CD4-positive, alpha-beta T cell treated with Interferon alpha-2 for 1 hour (primary cell): ENCODE measurements around the gene EPHB1.

Experiments
- DNase-seq, 2 donors: peaks; one replicate each; pipeline ENCODE4 v3.0.0-alpha.2; 2020 to 2022

EPHB1 gene

GRCh38 chr3:134794950-134795745 lies at the start of gene EPHB1:
Gene EPHB1, plus strand, starts transcription at chr3:134795260.
- peak; percentile 52 to 54 for DNase-seq

GRCh38 chr3:134748698-134749097 lies 46.4 kb upstream of the EPHB1 start:
- no peak for DNase-seq

DNA sequence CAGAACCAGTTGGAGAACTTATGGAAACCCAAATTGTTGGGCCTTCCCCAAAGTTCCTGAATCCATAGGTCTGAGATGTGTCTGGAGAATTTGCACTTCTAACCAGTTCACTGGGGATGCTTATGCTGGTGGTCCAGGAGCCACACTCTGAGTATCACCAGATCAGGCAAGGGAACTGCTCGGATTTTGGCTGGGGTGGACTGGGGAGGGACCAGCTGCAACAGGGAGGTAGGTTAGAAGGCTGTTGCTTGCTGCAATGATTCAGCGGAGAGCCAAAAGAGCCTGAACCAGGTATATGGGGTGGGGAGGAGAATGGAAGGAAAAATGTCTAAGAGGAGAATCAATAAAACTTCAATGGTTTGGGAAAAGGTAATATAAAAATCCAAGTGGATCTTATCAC lies 45.9 kb upstream of the EPHB1 start:
- DNase-seq, result no peak

DNA sequence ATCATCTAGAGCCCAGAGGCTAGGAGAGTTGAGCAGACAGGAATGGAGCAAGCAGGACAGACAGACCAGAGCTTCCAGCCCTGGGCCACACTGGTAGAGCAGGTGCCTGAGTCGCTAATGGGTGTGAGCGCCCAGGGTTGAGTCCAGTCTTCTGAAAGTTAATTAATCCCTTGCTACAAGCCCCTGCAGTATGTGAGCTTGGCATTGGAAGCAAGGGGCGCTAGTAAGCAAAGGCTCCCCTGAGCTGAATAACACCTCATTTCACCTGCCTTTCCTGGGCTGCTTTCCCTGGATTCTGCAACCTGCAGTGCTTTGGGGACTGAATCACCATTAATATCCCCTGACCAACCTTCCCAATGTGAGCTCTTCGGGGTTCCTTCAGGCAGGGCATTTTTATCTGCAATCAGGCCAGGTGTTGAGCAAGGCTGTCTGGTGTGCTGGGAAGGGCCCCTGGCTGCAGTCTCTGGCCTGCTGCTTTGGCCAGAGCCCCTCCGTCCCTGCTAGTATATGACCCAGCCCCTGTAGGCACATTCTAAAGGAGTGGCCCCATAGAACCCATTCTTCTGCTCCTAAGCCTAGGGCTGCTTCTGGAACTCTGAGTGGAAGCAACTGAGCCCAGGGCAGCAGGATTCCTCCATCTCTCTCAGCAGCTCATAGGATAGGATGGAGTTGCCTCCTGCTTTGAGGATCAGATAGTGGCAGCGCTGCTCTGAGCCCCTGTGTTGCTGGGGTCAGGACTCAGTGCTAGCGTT lies 45.1 kb upstream of the EPHB1 start:
- no peak for DNase-seq

GRCh38 chr3:134751831-134752230 lies 43.2 kb upstream of the EPHB1 start:
- DNase-seq, result no peak

DNA sequence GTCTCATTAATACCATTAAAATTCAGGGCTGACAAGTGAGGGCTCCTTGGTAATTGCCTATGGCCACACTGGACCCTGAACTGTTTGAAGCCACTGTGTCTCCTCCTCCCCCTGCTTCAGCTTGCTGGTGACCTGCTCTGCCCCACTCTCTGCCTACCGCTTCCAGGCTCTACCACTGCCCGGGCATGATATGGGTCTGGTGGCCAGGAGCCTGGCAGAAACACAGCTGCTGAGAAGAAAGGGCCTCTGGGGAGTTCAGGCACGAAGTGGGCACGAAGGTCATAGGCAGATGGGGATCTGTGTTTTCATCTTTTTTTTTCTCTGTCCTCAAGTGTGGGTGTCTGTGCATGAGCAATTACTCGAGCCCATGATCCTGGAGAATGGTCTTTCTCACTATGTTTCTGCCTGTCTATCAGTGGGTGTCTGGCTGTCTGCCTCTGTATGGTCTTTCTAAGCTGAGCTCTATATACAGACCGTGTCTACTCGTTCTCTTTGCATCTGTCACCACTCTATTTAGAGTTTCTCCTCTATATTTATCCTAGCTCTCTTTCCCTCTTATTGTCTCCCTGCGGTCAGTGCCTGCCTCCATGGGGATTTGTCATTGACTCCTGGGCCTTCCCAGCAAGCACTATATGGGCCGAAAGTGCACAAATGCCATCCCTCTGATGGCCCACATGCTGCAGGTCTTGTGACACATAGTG lies 42.1 kb upstream of the EPHB1 start:
- DNase-seq, result no peak

GRCh38 chr3:134753999-134754742 lies 40.9 kb upstream of the EPHB1 start:
- DNase-seq, result no peak

DNA sequence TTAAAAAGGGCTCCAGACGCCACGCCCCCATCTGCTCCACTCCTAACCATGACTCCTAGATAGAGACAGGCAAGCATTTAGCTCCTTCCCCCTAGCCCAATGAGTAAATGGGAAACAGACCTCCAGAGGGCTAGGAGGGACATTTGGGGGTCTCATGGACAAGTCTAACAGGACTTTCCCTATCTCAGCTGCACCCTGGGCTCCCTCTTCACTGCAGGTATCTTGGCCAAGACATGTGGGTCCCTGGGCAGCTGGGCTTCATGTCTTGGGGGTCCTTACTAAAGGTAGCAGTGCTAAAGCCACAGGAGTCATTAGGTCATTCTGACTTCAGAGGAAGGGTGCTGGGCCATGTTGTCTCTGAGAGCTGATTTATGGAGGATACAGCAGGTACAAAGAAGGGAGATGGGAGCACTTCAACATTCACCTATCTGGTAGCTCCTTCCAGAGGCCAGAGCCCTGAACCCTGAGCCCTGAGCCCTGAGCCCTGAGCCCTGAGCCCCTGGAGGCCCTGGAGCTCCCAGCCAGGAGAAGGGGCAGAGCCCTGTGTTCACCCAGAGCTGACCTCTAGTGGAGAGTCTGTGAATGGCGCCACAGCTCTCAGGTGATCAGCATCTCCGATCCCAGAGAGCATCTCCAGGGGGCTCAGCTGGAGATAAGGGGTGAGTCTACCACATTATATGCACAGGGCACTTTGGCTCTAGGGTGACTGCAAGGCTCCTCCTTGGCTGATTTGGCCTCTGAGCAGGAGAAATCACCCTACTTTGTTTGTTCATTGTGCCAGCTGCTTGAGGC lies 40.1 kb upstream of the EPHB1 start:
- peak in 1 of 2 donors; percentile 13 for DNase-seq

- DNase-seq, result no peak
Observed at GRCh38 chr3:134755821-134756220, 39.2 kb upstream of the EPHB1 start.

DNA sequence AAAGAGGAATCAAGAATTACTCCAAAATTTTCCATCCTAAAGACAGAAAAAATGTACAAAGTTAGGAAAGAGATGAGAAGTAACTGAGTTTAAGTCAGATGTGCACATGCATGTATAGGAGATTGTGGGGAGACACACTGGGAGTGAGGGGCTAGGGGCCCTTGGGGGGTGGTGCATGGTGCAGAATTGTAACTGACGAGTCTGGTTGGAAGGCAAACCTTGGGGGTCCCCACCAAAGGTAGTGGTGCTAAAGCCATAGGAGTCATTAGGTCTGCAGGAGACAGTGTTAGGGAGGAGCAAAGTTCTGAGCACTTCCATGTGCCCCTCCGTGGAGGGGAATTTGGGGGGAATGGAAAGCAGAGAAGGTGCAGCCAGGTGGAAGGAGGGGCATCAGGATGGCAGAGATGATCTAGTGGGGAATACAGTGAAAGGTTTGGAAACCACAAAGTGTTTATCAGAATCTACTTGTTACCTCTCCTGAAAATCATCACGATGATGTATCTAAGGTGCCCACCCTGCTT lies 37.5 kb upstream of the EPHB1 start:
- DNase-seq, result no peak

GRCh38 chr3:134761213-134761612 lies 33.8 kb upstream of the EPHB1 start:
- no peak for DNase-seq

GRCh38 chr3:134762016-134762415 lies 33.0 kb upstream of the EPHB1 start:
- DNase-seq, result no peak

- no peak for DNase-seq
Observed at GRCh38 chr3:134765468-134765867, 29.6 kb upstream of the EPHB1 start.

GRCh38 chr3:134766290-134766689 lies 28.8 kb upstream of the EPHB1 start:
- DNase-seq, result no peak

- DNase-seq, result no peak
Observed at GRCh38 chr3:134768116-134768515, 26.9 kb upstream of the EPHB1 start.

- DNase-seq, result no peak
Observed at GRCh38 chr3:134768837-134769236, 26.2 kb upstream of the EPHB1 start.

DNA sequence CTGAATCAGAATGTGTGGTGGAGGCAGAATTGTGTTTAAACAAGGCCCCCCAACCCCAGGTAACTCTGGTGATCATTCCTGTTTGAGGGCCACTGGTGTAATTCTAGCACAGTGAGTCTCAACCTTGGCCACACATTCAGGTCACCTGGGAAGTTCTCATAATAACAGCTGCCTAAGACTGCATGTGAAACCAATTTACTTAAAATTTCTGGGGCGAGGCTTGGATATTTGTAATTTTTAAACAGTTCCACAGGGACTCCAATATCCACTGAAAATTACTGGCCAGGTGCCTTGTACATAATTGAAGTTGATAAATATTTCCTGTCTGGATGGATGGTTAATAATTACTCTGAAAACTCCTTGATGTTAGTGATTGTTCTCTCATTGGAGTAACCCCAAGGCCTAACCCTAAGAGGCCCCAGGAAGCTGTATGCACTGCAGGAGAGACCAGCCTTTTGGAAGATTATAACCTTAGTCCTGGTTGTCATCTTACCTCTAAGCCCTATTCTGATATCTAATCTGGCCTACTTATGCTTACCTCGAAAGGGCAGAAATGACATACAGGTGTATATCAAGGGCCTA lies 25.7 kb upstream of the EPHB1 start:
- no peak for DNase-seq

- DNase-seq, result no peak
Observed at GRCh38 chr3:134772011-134772410, 23.0 kb upstream of the EPHB1 start.

DNA sequence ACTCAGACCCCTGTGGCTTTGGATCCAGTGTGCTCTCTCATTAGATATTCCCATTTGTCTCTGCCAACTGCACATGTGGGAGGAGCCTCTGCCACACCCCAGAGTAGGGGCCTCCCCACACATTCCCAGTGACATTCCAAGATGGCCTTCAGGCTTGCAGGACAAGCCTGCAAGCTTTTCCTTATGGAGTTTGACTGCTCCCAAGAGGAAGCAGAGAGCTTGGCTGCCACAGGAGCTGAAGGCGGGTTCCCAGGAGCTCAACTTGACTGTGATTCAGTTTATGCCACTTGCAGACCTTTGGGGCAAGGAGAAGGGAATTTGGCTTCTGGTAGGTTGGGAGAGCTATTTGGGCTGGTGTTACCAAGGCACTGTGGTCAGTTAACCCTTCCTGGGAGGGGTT lies 22.5 kb upstream of the EPHB1 start:
- DNase-seq, result no peak

GRCh38 chr3:134775831-134776230 lies 19.2 kb upstream of the EPHB1 start:
- no peak for DNase-seq

DNA sequence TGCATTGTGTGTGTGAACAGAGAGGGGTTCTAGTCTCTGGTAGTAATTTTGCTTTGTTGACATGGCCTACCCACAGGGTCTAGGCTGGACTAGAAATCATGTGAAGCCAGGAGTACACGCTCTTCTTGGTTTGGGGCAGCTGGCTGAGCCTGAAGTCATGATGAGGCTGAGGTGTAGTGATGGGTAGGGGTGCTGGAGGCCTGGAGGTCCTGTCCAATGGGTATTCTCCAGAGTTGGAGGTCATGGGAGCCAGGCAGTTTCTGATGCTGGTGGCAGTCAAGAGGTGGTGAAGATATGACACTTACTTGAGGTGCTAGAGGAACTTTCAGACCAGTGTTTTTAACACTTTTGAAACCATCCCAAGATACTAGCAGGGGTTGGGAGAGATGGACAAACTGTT lies 18.5 kb upstream of the EPHB1 start:
- no peak for DNase-seq

DNA sequence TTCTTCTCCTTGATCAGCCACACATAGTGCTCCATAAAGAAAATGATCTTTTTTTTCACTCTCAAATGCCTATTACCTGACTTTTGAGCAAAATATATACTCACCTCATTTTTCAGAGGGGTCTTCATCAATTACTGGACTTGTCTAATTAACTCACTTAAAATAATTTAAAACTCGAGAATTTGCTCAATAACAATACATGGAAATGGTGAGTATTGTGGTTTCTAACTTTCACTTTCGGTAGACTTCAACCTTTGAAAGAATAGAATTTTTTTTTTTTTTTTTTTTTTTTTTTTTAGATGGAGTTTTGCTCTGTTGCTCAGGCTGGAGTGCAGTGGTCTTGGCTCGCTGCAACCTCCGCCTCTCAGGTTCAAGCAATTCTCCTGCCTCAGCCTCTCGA lies 17.7 kb upstream of the EPHB1 start:
- DNase-seq, result no peak
